GM12892 (cell line): ENCODE results near the gene TAS1R2.

Experiments
- POLR2A ChIP-seq: IDR thresholded peaks from 2 replicates; pipeline ENCODE4 v1.6.1; 2011; ENCODE audit warnings: low read depth, low read length, control low read depth
- POLR2AphosphoS5 ChIP-seq: IDR thresholded peaks from 2 replicates; pipeline ENCODE4 v1.6.1; 2011; ENCODE audit warnings: low read depth, low read length, control low read depth
- TAF1 ChIP-seq: IDR thresholded peaks from 2 replicates; pipeline ENCODE4 v1.6.1; 2011; ENCODE audit warnings: low read depth, mild to moderate bottlenecking, control low read depth, low read length, borderline replicate concordance

GRCh38 chr1:18858070-18858688 lies 1.3 kb downstream of the TAS1R2 start:
- TF ChIP-seq POLR2AphosphoS5 (no peak), TAF1 (no peak), POLR2A (no peak)
